K562 (cell line): ENCODE results near the gene PHLDA3.

Source experiments
- CLOCK ChIP-seq: fragments of 250-450 bp; sonication (Bioruptor Pico); IDR thresholded peaks from 2 replicates; pipeline ENCODE4 v1.4.0; 2020; ENCODE audit warnings: mild to moderate bottlenecking, moderate library complexity, borderline replicate concordance
- EP300 ChIP-seq: IDR thresholded peaks from 2 replicates; pipeline ENCODE4 v1.6.1; 2012; ENCODE audit warnings: low read length, improper control_type of control experiment
- KDM1A ChIP-seq, 2 experiments: fragments of 450-650 bp; IDR thresholded peaks; 2 replicates each; pipeline ENCODE4 v1.6.1; 2016; ENCODE audit warnings: mild to moderate bottlenecking in 2 of 2
- KLF16 ChIP-seq: IDR thresholded peaks from 2 replicates; pipeline ENCODE4 v1.6.1; 2016; ENCODE audit warnings: antibody characterized with exemption
- TAF1 ChIP-seq: IDR thresholded peaks from 2 replicates; pipeline ENCODE4 v1.6.1; 2011; ENCODE audit warnings: mild to moderate bottlenecking, low read length, moderate library complexity; ENCODE audit not compliant: insufficient read depth, control insufficient read depth, severe bottlenecking; ENCODE audit errors: extremely low read depth
- TGIF2 ChIP-seq: sonication (generic); formaldehyde crosslinking; IDR thresholded peaks from 2 replicates; pipeline ENCODE4 v1.8.1; 2022; ENCODE audit warnings: mild to moderate bottlenecking, missing genetic modification reagents, moderate library complexity
- ZKSCAN1 ChIP-seq: fragments of 150-350 bp; IDR thresholded peaks from 2 replicates; pipeline ENCODE4 v1.6.1; 2016; ENCODE audit warnings: low read depth, low read length
- ZNF830 ChIP-seq: fragments of 250-450 bp; sonication (Bioruptor Pico); IDR thresholded peaks from 2 replicates; pipeline ENCODE4 v1.5.0; 2021; ENCODE audit warnings: mild to moderate bottlenecking
- TF ChIP-seq, protein P1 (sequence below): sonication (generic); formaldehyde crosslinking; IDR thresholded peaks from 2 replicates; pipeline ENCODE4 v1.8.0; 2022; ENCODE audit warnings: missing genetic modification reagents, mild to moderate bottlenecking, borderline replicate concordance

GRCh38 chr1:201505503-201505890 is 36.5 kb upstream of the PHLDA3 start:
- TF ChIP-seq KDM1A (IDR thresholded peaks at IDR 0.05) (no peak), TGIF2 (CRISPR knock-in tag) (no peak), EP300 (no peak), CLOCK (CRISPR knock-in tag) (no peak), TAF1 (no peak), KLF16 (no peak), ZNF830 (CRISPR knock-in tag) (no peak), ZKSCAN1 (no peak)
- TF ChIP-seq, protein P1, sequence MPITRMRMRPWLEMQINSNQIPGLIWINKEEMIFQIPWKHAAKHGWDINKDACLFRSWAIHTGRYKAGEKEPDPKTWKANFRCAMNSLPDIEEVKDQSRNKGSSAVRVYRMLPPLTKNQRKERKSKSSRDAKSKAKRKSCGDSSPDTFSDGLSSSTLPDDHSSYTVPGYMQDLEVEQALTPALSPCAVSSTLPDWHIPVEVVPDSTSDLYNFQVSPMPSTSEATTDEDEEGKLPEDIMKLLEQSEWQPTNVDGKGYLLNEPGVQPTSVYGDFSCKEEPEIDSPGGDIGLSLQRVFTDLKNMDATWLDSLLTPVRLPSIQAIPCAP (CRISPR knock-in tag): no peak
